ENCODE measurements around the gene SRRD.

The SRRD gene

DNA sequence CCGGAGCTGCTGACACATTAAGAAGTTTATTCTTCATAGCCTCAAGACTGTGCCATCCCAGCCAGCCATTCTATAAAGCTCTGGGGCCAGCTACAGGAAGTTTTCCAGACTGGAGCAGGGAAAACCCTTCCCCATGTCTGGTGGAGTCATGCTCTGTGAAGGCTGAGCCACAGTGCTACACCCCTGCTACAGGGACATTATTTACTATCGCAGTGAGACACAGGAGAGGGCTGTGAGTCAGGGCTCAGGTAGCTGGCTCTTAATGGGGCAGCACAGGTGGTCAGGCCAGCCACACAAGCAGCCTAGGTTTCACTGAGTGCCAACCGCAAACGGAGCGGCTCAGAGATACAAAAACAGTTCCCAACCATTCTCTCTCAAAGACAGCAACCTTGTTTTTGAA lies 12.2 kb upstream of the SRRD start:
- TF ChIP-seq TEAD4 (IDR thresholded peaks at IDR 0.05) (peak; percentile 47), CREB1 (IDR thresholded peaks at IDR 0.05; ENCODE audit: low read depth) (no peak), NFIC (IDR thresholded peaks at IDR 0.05) (peak; percentile 31; the same call in 1 of the 2 replicates), TAF1 (IDR thresholded peaks at IDR 0.05; ENCODE audit: low read depth) (no peak), EP300 (IDR thresholded peaks at IDR 0.05; ENCODE audit: borderline replicate concordance) (peak; percentile 80; the same call in 1 of the 2 replicates), EGR1 (IDR thresholded peaks at IDR 0.05) (no peak), CEBPB (IDR thresholded peaks at IDR 0.05) (no peak), ZBTB7A (IDR thresholded peaks at IDR 0.05; ENCODE audit: low read depth) (no peak), TCF12 (IDR thresholded peaks at IDR 0.05; ENCODE audit: low read depth) (peak; percentile 90)
- TF ChIP-seq, protein P1, sequence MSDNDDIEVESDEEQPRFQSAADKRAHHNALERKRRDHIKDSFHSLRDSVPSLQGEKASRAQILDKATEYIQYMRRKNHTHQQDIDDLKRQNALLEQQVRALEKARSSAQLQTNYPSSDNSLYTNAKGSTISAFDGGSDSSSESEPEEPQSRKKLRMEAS (IDR thresholded peaks at IDR 0.05), result peak; percentile 28; the same call in 1 of the 2 replicates
- TF ChIP-seq, protein P2, sequence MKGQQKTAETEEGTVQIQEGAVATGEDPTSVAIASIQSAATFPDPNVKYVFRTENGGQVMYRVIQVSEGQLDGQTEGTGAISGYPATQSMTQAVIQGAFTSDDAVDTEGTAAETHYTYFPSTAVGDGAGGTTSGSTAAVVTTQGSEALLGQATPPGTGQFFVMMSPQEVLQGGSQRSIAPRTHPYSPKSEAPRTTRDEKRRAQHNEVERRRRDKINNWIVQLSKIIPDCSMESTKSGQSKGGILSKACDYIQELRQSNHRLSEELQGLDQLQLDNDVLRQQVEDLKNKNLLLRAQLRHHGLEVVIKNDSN (IDR thresholded peaks at IDR 0.05), result no peak
- TF ChIP-seq, protein P3, sequence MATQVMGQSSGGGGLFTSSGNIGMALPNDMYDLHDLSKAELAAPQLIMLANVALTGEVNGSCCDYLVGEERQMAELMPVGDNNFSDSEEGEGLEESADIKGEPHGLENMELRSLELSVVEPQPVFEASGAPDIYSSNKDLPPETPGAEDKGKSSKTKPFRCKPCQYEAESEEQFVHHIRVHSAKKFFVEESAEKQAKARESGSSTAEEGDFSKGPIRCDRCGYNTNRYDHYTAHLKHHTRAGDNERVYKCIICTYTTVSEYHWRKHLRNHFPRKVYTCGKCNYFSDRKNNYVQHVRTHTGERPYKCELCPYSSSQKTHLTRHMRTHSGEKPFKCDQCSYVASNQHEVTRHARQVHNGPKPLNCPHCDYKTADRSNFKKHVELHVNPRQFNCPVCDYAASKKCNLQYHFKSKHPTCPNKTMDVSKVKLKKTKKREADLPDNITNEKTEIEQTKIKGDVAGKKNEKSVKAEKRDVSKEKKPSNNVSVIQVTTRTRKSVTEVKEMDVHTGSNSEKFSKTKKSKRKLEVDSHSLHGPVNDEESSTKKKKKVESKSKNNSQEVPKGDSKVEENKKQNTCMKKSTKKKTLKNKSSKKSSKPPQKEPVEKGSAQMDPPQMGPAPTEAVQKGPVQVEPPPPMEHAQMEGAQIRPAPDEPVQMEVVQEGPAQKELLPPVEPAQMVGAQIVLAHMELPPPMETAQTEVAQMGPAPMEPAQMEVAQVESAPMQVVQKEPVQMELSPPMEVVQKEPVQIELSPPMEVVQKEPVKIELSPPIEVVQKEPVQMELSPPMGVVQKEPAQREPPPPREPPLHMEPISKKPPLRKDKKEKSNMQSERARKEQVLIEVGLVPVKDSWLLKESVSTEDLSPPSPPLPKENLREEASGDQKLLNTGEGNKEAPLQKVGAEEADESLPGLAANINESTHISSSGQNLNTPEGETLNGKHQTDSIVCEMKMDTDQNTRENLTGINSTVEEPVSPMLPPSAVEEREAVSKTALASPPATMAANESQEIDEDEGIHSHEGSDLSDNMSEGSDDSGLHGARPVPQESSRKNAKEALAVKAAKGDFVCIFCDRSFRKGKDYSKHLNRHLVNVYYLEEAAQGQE (IDR thresholded peaks at IDR 0.05; ENCODE audit: low read depth), result no peak

DNA sequence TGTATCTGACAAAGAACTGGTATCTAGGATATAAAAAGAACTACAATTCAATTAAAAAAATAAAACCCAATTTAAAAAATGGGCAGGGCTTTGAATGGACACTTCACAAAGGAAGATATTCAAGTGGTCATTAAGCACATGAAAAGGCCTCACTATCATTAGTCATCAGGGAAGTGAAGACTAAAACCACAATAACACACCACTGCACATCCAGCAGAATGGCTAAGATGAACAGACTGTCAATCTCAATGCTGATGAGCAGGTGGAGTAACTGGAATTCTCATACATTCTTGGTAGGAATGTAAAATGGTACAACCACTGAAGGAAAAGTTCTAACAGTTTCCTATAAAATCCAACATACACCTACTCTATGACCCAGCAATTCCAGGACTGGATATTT lies 9.0 kb upstream of the SRRD start:
- TF ChIP-seq CEBPB (IDR thresholded peaks at IDR 0.05), result no peak
- no peak for TF ChIP-seq FOXM1 (IDR thresholded peaks at IDR 0.05; ENCODE audit: borderline replicate concordance, low read depth)
- no peak for TF ChIP-seq EGR1 (IDR thresholded peaks at IDR 0.05)
- no peak for TF ChIP-seq TEAD4 (IDR thresholded peaks at IDR 0.05)
- TF ChIP-seq NFIC (IDR thresholded peaks at IDR 0.05), result no peak
- TF ChIP-seq, protein P2 (IDR thresholded peaks at IDR 0.05), result no peak

DNA sequence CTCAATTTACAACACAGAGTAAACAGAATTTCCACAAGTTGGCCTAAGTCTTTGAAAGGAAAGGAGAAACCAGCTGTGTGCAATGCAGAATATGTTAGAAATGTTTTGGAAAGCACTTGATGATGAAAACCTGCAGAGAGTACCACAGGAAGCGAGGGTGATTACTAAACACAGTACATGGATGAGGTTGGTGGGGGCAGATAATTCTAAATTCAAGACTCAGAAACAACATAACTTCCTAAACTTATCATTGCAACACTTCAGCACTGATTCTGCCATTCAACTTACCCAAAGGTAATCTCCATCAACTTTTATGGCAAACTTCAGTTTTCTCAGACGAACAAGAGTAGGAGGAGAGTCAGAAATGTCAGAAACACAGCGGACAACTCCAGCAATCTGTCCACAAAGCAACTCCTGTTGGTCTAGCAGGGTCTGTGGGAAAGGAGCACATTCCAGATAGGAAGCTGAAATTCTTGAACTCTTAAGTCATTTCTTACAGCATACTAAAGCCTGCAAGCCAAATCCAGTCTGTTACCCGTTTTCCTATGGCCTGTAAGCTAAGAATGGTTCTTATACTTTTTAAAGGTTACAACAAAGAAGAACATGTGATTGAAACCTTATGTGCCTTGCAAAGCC lies 6.9 kb upstream of the SRRD start:
- TF ChIP-seq ZBTB7A (IDR thresholded peaks at IDR 0.05; ENCODE audit: low read depth) (no peak), FOXM1 (IDR thresholded peaks at IDR 0.05; ENCODE audit: borderline replicate concordance, low read depth) (no peak), CREB1 (IDR thresholded peaks at IDR 0.05; ENCODE audit: low read depth) (no peak), CEBPB (IDR thresholded peaks at IDR 0.05) (no peak), RAD21 (IDR thresholded peaks at IDR 0.05; ENCODE audit: low read depth) (no peak), YY1 (IDR thresholded peaks at IDR 0.05; ENCODE audit: low read depth) (no peak), TEAD4 (IDR thresholded peaks at IDR 0.05) (no peak), TAF1 (IDR thresholded peaks at IDR 0.05; ENCODE audit: low read depth) (no peak), EGR1 (IDR thresholded peaks at IDR 0.05) (no peak), TCF12 (IDR thresholded peaks at IDR 0.05; ENCODE audit: low read depth) (no peak), NFIC (IDR thresholded peaks at IDR 0.05) (no peak), EP300 (IDR thresholded peaks at IDR 0.05; ENCODE audit: borderline replicate concordance) (no peak)
- TF ChIP-seq, protein P1 (IDR thresholded peaks at IDR 0.05), result no peak
- TF ChIP-seq, protein P3 (IDR thresholded peaks at IDR 0.05; ENCODE audit: low read depth), result no peak
- TF ChIP-seq, protein P2 (IDR thresholded peaks at IDR 0.05), result no peak

DNA sequence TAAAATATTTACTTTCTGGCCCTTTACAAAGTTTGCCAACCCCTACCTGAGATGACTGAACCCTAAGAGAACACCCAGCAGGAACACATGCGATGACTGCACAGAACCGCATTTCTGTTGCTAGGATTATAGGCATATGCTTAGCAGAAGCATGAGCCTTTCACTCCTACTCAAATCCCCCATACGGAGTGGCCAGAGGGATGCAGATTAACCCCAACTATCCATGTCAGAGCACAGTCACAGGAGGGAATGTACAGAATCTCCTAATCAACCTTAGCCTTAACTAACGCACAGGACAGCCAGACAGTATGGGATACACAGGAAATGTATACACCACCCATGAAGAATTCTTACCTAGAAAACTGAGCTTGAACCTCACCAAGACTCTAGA lies 6.3 kb upstream of the SRRD start:
- no peak for TF ChIP-seq TAF1 (IDR thresholded peaks at IDR 0.05; ENCODE audit: low read depth)
- TF ChIP-seq, protein P1 (IDR thresholded peaks at IDR 0.05), result no peak
- no peak for TF ChIP-seq TEAD4 (IDR thresholded peaks at IDR 0.05)

DNA sequence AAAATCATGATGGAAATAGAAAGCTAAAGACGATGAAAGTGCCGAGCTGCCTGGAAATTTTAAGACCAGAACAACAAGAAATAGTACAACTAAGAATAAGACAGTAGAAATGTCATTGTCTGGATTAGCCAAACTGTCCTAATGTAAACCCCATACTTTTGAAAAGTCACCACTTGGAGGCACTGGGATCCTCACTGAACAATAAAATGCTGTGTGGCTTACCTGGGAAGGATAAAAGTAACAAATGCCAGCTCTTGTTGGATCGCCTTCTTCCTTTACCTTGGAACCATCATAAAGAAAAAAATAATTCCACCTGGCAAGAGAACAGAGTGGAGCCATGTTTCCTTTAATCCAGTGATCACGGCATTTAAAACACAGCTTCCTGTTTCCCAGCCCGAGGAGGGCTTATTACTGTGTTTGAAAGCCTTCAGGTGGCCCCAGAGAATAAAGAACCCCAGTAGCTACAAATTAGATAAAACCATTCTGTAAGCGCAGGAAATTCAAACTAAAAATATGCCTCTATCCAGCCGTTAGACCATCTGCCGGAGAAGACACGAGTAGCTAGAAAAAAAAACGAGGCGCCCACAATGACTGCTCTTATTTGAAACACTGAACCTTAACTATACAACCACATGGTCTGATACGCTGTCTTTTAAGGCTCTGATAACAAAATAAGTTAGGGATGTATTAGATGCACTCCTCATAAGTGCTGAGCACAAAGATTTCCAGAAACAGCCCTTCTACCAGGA lies 4.5 kb upstream of the SRRD start:
- no peak for TF ChIP-seq CREB1 (IDR thresholded peaks at IDR 0.05; ENCODE audit: low read depth)
